Trophoblast cell (in vitro differentiated cells and primary cell): ENCODE measurements around the gene RAF1.
"Not testable (repeated sequence)": the region's sequence is repeated elsewhere in the genome, so short reads cannot be mapped to it uniquely, and the experiment has no call there.

Experiments used
- DNase-seq, 2 donors: peaks; one replicate each; pipeline ENCODE4 v3.0.0-alpha.2; 2016
- H2AFZ ChIP-seq: 2 replicates; pipeline ENCODE4 v1.6.1; 2013; ENCODE audit warnings: low read length, moderate library complexity, mild to moderate bottlenecking; ENCODE audit not compliant: insufficient read depth, poor library complexity
- H2AK5ac ChIP-seq: 2 replicates; pipeline ENCODE4 v1.6.1; 2013; ENCODE audit warnings: mild to moderate bottlenecking, low read length
- H2BK120ac ChIP-seq: 2 replicates; pipeline ENCODE4 v1.6.1; 2013; ENCODE audit warnings: low read length, mild to moderate bottlenecking, moderate library complexity; ENCODE audit not compliant: insufficient read depth, poor library complexity
- H2BK12ac ChIP-seq: 2 replicates; pipeline ENCODE4 v1.6.1; 2013; ENCODE audit warnings: mild to moderate bottlenecking, low read length, moderate library complexity
- H2BK5ac ChIP-seq: 2 replicates; pipeline ENCODE4 v1.6.1; 2013; ENCODE audit warnings: low read length, low read depth, moderate library complexity, mild to moderate bottlenecking; ENCODE audit not compliant: poor library complexity
- H3K14ac ChIP-seq: 2 replicates; pipeline ENCODE4 v1.6.1; 2013; ENCODE audit warnings: mild to moderate bottlenecking, low read length
- H3K18ac ChIP-seq: 2 replicates; pipeline ENCODE4 v1.6.1; 2013; ENCODE audit warnings: mild to moderate bottlenecking, low read length
- H3K23ac ChIP-seq: 2 replicates; pipeline ENCODE4 v1.6.1; 2013; ENCODE audit warnings: low read length
- H3K27ac ChIP-seq: 2 replicates; pipeline ENCODE4 v1.5.1; 2013; ENCODE audit warnings: low read depth, mild to moderate bottlenecking, inconsistent platforms, low read length, moderate library complexity
- H3K27me3 ChIP-seq: 2 replicates; pipeline ENCODE4 v1.6.1; 2013; ENCODE audit warnings: inconsistent platforms, mild to moderate bottlenecking, low read length, moderate library complexity; ENCODE audit not compliant: insufficient read depth
- H3K36me3 ChIP-seq, 2 experiments: 1 replicate in 1 of 2; 2 replicates in 1 of 2; pipeline ENCODE4 v1.6.1; 2013; ENCODE audit warnings: low read length in 2 of 2, mild to moderate bottlenecking in 2 of 2, moderate library complexity in 1 of 2; ENCODE audit not compliant: insufficient read depth in 2 of 2, control insufficient read depth in 1 of 2
- H3K4ac ChIP-seq: 2 replicates; pipeline ENCODE4 v1.6.1; 2013; ENCODE audit warnings: low read depth, mild to moderate bottlenecking, low read length, moderate library complexity
- H3K4me1 ChIP-seq, 2 experiments: 1 replicate in 1 of 2; 2 replicates in 1 of 2; pipeline ENCODE4 v1.6.1; 2013; ENCODE audit warnings: low read length in 2 of 2, mild to moderate bottlenecking in 2 of 2, moderate library complexity in 1 of 2; ENCODE audit not compliant: insufficient read depth in 2 of 2, control insufficient read depth in 1 of 2
- H3K4me2 ChIP-seq: 2 replicates; pipeline ENCODE4 v1.6.1; 2013; ENCODE audit warnings: inconsistent platforms, mild to moderate bottlenecking, low read length, moderate library complexity
- H3K4me3 ChIP-seq: 2 replicates; pipeline ENCODE4 v1.5.1; 2013; ENCODE audit warnings: mild to moderate bottlenecking, low read depth, low read length, inconsistent platforms
- H3K79me1 ChIP-seq: one replicate; pipeline ENCODE4 v1.6.1; 2013; ENCODE audit warnings: low read length
- H3K79me2 ChIP-seq: 2 replicates; pipeline ENCODE4 v1.6.1; 2013; ENCODE audit warnings: low read length, mild to moderate bottlenecking; ENCODE audit not compliant: control insufficient read depth, insufficient read depth, poor library complexity
- H3K9ac ChIP-seq: 2 replicates; pipeline ENCODE4 v1.6.1; 2013; ENCODE audit warnings: mild to moderate bottlenecking, low read length
- H3K9me3 ChIP-seq: 2 replicates; pipeline ENCODE4 v1.6.1; 2013; ENCODE audit warnings: low read depth, mild to moderate bottlenecking, control low read depth, inconsistent platforms, low read length; ENCODE audit not compliant: insufficient read depth
- H4K12ac ChIP-seq: 2 replicates; pipeline ENCODE4 v1.6.1; 2013; ENCODE audit warnings: low read depth, mild to moderate bottlenecking, low read length, moderate library complexity
- H4K8ac ChIP-seq: 2 replicates; pipeline ENCODE4 v1.6.1; 2013; ENCODE audit warnings: low read depth, mild to moderate bottlenecking, low read length, moderate library complexity
- H4K91ac ChIP-seq: one replicate; pipeline ENCODE4 v1.6.1; 2013; ENCODE audit warnings: low read depth, mild to moderate bottlenecking, low read length, moderate library complexity
- WGBS: extraction: QIAGEN DNeasy Blood & Tissue Kit; methylation state at CpG from one replicate; pipeline ENCODE4 v1.1.7; 2013; ENCODE audit warnings: missing lambda C conversion rate; ENCODE audit not compliant: insufficient read length, insufficient coverage; ENCODE audit errors: extremely low coverage; 5-methylcytosine and 5-hydroxymethylcytosine counted together

The RAF1 gene

GRCh38 chr3:12627370-12627769 lies 36.5 kb downstream of the RAF1 start:
- H4K8ac ChIP-seq: no peak overlapping the region
- H3K4me3 ChIP-seq: no peak overlapping the region
- H3K79me2 ChIP-seq: peaks cover 10% of the 10 kb centered on the region
- H2AFZ ChIP-seq: no peak overlapping the region
- H3K18ac ChIP-seq: no peak overlapping the region
- H3K4me2 ChIP-seq: no peak overlapping the region
- no peak overlapping the region for H3K9ac ChIP-seq
- H3K4ac ChIP-seq: no peak overlapping the region
- no peak overlapping the region for H3K14ac ChIP-seq
- no peak overlapping the region for H2BK120ac ChIP-seq
- H3K27ac ChIP-seq: no peak overlapping the region
- no peaks in the 10 kb centered on the region for H3K36me3 ChIP-seq
- H3K4me1 ChIP-seq: peaks cover 4 to 6% of the 10 kb centered on the region in 2 experiments
- no peak overlapping the region for H2AK5ac ChIP-seq
- H3K23ac ChIP-seq: no peak overlapping the region
- H4K12ac ChIP-seq: no peak overlapping the region
- DNase-seq: no peak
- H2BK5ac ChIP-seq: no peak overlapping the region
- no peak overlapping the region for H4K91ac ChIP-seq
- H2BK12ac ChIP-seq: no peak overlapping the region
- H3K27me3 ChIP-seq: no peaks in the 10 kb centered on the region
- WGBS: no CpG with 5 or more reads among the region's 4 CpGs
- no peaks in the 10 kb centered on the region for H3K79me1 ChIP-seq
- H3K9me3 ChIP-seq: no peaks in the 10 kb centered on the region

DNA sequence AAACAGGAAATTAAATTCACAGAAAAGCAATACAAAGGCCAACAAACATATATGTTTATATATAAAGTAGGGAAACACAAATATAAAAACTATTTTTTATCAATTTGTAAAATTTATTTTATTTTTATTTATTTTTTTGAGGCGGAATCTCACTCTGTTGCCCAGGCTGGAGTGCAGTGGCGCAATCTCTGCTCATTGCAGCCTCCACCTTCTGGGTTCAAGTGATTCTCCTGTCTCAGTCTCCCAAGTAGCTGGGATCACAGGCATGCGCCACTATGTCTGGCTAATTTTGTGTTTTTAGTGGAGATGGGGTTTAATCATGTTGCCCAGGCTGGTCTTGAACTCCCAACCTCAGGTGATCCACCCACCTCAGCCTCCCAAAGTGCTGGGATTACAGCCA lies 39.0 kb downstream of the RAF1 start:
- H3K4me2 ChIP-seq, H3K27me3 ChIP-seq, H3K79me2 ChIP-seq, H3K27ac ChIP-seq, H3K4me3 ChIP-seq, H4K12ac ChIP-seq, H2AFZ ChIP-seq, H3K9ac ChIP-seq, H3K4ac ChIP-seq, H2AK5ac ChIP-seq, H3K9me3 ChIP-seq, H3K14ac ChIP-seq, H3K4me1 ChIP-seq, H2BK5ac ChIP-seq, H2BK120ac ChIP-seq, DNase-seq, H3K79me1 ChIP-seq, H4K91ac ChIP-seq, H3K18ac ChIP-seq, H3K23ac ChIP-seq, H4K8ac ChIP-seq, H3K36me3 ChIP-seq: not testable (repeated sequence)
- WGBS: no CpG with 5 or more reads among the region's 3 CpGs
- H2BK12ac ChIP-seq: peak overlapping the region; percentile 40

DNA sequence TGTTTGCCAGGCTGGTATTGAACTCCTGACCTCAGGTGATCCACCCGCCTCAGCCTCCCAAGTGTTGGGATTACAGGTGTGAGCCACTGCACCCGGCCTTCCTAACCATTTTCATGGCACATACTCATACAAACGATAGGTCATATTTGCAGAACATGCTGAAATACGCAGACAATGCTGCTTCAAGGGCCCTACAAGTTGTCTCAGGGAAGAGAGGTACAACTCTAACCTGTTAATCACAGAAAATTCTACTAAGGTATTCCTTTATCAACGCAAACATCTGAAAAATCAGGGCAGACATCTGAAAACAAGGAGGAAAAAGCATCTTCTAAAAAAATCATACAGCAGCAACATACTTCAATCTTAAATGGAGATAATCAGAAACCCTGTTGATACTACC lies 39.9 kb downstream of the RAF1 start:
- no peaks in the 10 kb centered on the region for H3K36me3 ChIP-seq
- H2AK5ac ChIP-seq: no peak overlapping the region
- H4K8ac ChIP-seq: no peak overlapping the region
- WGBS: no CpG with 5 or more reads among the region's 5 CpGs
- peaks cover 0 to 2% of the 10 kb centered on the region in 2 experiments for H3K4me1 ChIP-seq
- no peak overlapping the region for H3K4me2 ChIP-seq
- no peaks in the 10 kb centered on the region for H3K27me3 ChIP-seq
- peak overlapping the region; percentile 6 for H3K4ac ChIP-seq
- no peak overlapping the region for H2BK120ac ChIP-seq
- no peak overlapping the region for H4K12ac ChIP-seq
- no peak overlapping the region for H2AFZ ChIP-seq
- H3K27ac ChIP-seq: no peak overlapping the region
- H3K4me3 ChIP-seq: no peak overlapping the region
- H3K9me3 ChIP-seq: no peaks in the 10 kb centered on the region
- DNase-seq: peak; percentile 61 to 86
- H4K91ac ChIP-seq: no peak overlapping the region
- no peaks in the 10 kb centered on the region for H3K79me1 ChIP-seq
- peaks cover 7% of the 10 kb centered on the region for H3K79me2 ChIP-seq
- H2BK5ac ChIP-seq: no peak overlapping the region
- no peak overlapping the region for H3K23ac ChIP-seq
- no peak overlapping the region for H3K9ac ChIP-seq
- H3K18ac ChIP-seq: no peak overlapping the region
- H3K14ac ChIP-seq: no peak overlapping the region
- no peak overlapping the region for H2BK12ac ChIP-seq

DNA sequence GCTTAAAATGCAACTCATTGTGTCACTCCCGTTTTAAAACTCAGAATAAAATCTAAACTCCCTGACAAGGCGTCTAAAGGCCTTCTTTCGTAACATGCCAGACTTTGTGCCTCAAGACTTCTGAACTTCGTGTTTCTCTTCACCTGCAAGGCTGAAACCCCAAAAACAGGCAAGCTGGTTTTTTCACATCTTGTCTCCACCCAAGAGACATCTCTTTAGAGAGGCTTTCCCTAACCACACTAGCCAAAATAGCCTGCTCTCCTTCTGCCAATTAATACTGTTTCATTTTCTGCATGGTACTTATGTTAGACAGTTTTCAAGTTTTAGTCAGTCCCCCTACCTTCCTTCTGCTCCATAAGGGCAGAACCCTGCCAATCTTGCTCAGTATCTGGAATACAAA lies 41.6 kb downstream of the RAF1 start:
- H3K14ac ChIP-seq: no peak overlapping the region
- DNase-seq: no peak
- no peak overlapping the region for H2BK12ac ChIP-seq
- WGBS: no CpG with 5 or more reads among the region's 4 CpGs
- H3K4me3 ChIP-seq: no peak overlapping the region
- H3K36me3 ChIP-seq: peaks cover 2% of the 10 kb centered on the region in 2 experiments
- no peak overlapping the region for H2AK5ac ChIP-seq
- H3K27me3 ChIP-seq: no peaks in the 10 kb centered on the region
- no peak overlapping the region for H3K4me2 ChIP-seq
- H3K18ac ChIP-seq: no peak overlapping the region
- peaks cover 2% of the 10 kb centered on the region for H3K79me2 ChIP-seq
- H3K79me1 ChIP-seq: no peaks in the 10 kb centered on the region
- H2BK120ac ChIP-seq: no peak overlapping the region
- peak overlapping the region; percentile 86 for H3K4ac ChIP-seq
- H4K91ac ChIP-seq: no peak overlapping the region
- no peak overlapping the region for H3K27ac ChIP-seq
- no peak overlapping the region for H4K8ac ChIP-seq
- peaks cover 0 to 2% of the 10 kb centered on the region in 2 experiments for H3K4me1 ChIP-seq
- no peak overlapping the region for H2AFZ ChIP-seq
- H3K9ac ChIP-seq: no peak overlapping the region
- no peak overlapping the region for H2BK5ac ChIP-seq
- H3K9me3 ChIP-seq: no peaks in the 10 kb centered on the region
- H4K12ac ChIP-seq: no peak overlapping the region
- H3K23ac ChIP-seq: no peak overlapping the region
